CD4-positive, alpha-beta T cell (primary cell): ENCODE measurements around the gene ERVK3-1. TPM values are rescaled to one million over a fixed set of nuclear protein-coding genes. Genes with fewer than 3 reads are reported as not detected.

ENCODE experiments used
- ATAC-seq: fragments of 200-7000 bp; cut with Tn5 transposase; one replicate; pipeline ENCODE4 v1.10.0; 2022; ENCODE audit warnings: mild to moderate bottlenecking; ENCODE audit not compliant: poor library complexity
- CTCF ChIA-PET: fragments of 350-600 bp; sonication (Branson Sonifier 250); formaldehyde crosslinking; loops from one replicate; lab custom pipeline; 2021; ENCODE audit warnings: antibody characterized with exemption, inconsistent platforms; lab: Charles Lee
- POLR2A ChIA-PET: fragments of 350-600 bp; sonication (Branson Sonifier 250); formaldehyde crosslinking; loops from one replicate; lab custom pipeline; 2021; ENCODE audit warnings: antibody characterized with exemption, inconsistent platforms; lab: Charles Lee
- DNase-seq, 14 experiments: peaks; one replicate each; pipeline ENCODE4 v3.0.0-alpha.2; 2013 to 2020; ENCODE audit warnings: mixed read lengths in 2 of 14
- H3K27ac ChIP-seq, 2 donors: one replicate each; pipeline versions ENCODE4 v1.5.1 to v1.7.0; 2013; ENCODE audit warnings: low read length in 2 of 2, low read depth in 1 of 2, mild to moderate bottlenecking in 1 of 2
- H3K27me3 ChIP-seq, 2 experiments: 1 replicate in 1 of 2; 2 replicates in 1 of 2; pipeline versions ENCODE4 v1.6.1 to v1.7.0; 2013; ENCODE audit warnings: low read length in 2 of 2, control low read depth in 1 of 2, mild to moderate bottlenecking in 1 of 2, moderate library complexity in 1 of 2; ENCODE audit not compliant: insufficient read depth in 2 of 2, control insufficient read depth in 1 of 2
- H3K36me3 ChIP-seq: one replicate; pipeline ENCODE4 v1.6.1; 2013; ENCODE audit warnings: low read length, control low read depth; ENCODE audit not compliant: insufficient read depth
- H3K4me1 ChIP-seq: one replicate; pipeline ENCODE4 v1.6.1; 2013; ENCODE audit warnings: low read length, control low read depth; ENCODE audit not compliant: insufficient read depth
- H3K4me3 ChIP-seq: one replicate; pipeline ENCODE4 v1.5.1; 2013; ENCODE audit warnings: mild to moderate bottlenecking, low read length, moderate library complexity
- H3K9me3 ChIP-seq, 2 experiments: 1 replicate in 1 of 2; 2 replicates in 1 of 2; pipeline versions ENCODE4 v1.6.1 to v1.7.0; 2013; ENCODE audit warnings: low read length in 2 of 2, mild to moderate bottlenecking in 2 of 2, control low read depth in 1 of 2, moderate library complexity in 1 of 2; ENCODE audit not compliant: control insufficient read depth in 1 of 2, insufficient read depth in 1 of 2
- H3K27ac Mint-ChIP-seq: one replicate; pipeline ENCODE4 v1.8.0; 2020; ENCODE audit warnings: mixed read lengths
- H3K27me3 Mint-ChIP-seq: one replicate; pipeline ENCODE4 v1.8.0; 2021; ENCODE audit warnings: mixed read lengths
- H3K36me3 Mint-ChIP-seq: one replicate; pipeline ENCODE4 v1.8.0; 2021; ENCODE audit warnings: low read depth, mixed read lengths
- H3K4me1 Mint-ChIP-seq: one replicate; pipeline ENCODE4 v1.8.0; 2021; ENCODE audit warnings: low read depth, mixed read lengths
- H3K4me3 Mint-ChIP-seq: one replicate; pipeline ENCODE4 v1.8.0; 2020; ENCODE audit warnings: mild to moderate bottlenecking, mixed read lengths
- H3K9me3 Mint-ChIP-seq: one replicate; pipeline ENCODE4 v1.8.0; 2020; ENCODE audit warnings: mixed read lengths
- intact Hi-C, 2 experiments: fragments of 100-400 bp; cut with DNase I in 1 of 2; cut with micrococcal nuclease in 1 of 2; formaldehyde crosslinking; loops; one replicate each; pipeline versions ENCODE4 v1.15.1 to v1.9.0; 2023 to 2025; cut with DNase I, micrococcal nuclease
- microRNA-seq: library from miRNA; unstranded; fragments of <30 nt; microRNA quantifications from one replicate; pipeline ENCODE4 v1.2.0, GENCODE V29; 2021; ENCODE audit warnings: borderline microRNAs expressed, borderline replicate concordance
- total RNA-seq, 174 experiments: library from RNA in 2 of 174; stranded (reverse) in 2 of 174; gene quantifications; one replicate each; pipeline ENCODE4 v1.2.3 and lab custom pipeline; 2021 to 2026
- TF ChIP-seq, protein P1 (sequence below): fragments of 200-600 bp; IDR thresholded peaks from one replicate; pipeline ENCODE4 v1.8.0; 2022; ENCODE audit warnings: antibody characterized with exemption, mild to moderate bottlenecking

Gene ERVK3-1
- total RNA-seq, 2 experiments from 2014 or later, result 150 to 153 TPM

DNA sequence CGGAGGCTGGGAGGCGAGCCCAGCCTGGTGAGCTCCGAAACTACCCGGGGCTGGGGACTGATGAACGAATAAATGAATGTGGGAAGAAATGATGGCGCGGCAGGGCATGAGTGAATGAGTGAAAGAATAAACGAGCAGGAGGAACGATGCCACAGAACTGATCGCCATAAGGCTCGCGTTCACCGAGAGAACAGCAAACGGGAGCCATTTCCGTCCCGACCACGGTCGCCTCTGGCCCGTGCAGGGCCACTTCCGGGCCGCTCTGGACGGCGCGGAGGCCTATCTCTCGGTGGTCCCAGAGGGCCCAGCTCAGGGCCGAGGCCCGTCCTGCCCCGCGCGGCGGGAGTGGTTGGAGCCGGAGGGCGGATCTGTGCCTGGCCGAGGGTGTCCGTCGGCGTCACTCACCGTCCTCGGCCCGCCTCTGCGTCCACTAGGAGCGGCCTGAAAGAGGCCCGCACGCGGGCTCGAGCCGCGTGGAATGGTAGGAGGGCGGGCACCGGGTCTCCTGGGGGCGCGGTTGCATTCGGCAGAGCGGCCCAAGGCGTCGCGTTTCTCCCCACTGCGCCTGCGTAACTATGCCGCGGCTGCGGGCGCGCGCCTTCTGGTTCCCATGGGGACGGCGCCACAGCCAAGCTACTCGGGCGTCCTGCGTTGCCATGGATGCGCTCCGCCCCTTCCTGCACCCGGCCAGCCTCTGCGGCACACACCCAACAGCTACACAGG is 57.3 kb downstream of the ERVK3-1 start, which contains the start of gene ZNF497:
Gene ZNF497, minus strand, starts transcription at position 480 of the 723 bp plus-strand sequence. CDS start 5,116 bp downstream, outside the sequence.
- peak; percentile 92 to 99 (median 97) for DNase-seq
- Histone ChIP-seq H3K27ac (peak within 1 kb of the TSS; percentile 58 to 69), H3K4me1 (peaks cover 22% of the 10 kb centered on the region), H3K9me3 (no peaks in the 10 kb centered on the region), H3K27me3 (no peaks in the 10 kb centered on the region), H3K4me3 (peak within 1 kb of the TSS; percentile 84), H3K36me3 (no peaks in the 10 kb centered on the region)
- ATAC-seq, result peak; percentile 90
- CTCF ChIA-PET, result interaction anchor here (1.0 to 1.6 kb wide), 5 partner anchors 15 to 219 kb away, joined by 3 to 6 read pairs (median 4); partner anchors contain the start of genes ZBTB45 and ZNF544
- intact Hi-C loops, result loop anchor here (1.0 to 2.0 kb wide), 5 partner anchors 19 to 58 kb away; partner anchors contain the start of genes ERVK3-1 (in 2 of the 2), ZNF837 (in 1 of the 2) and ZSCAN22 (in 1 of the 2)
- TF ChIP-seq, protein P1, sequence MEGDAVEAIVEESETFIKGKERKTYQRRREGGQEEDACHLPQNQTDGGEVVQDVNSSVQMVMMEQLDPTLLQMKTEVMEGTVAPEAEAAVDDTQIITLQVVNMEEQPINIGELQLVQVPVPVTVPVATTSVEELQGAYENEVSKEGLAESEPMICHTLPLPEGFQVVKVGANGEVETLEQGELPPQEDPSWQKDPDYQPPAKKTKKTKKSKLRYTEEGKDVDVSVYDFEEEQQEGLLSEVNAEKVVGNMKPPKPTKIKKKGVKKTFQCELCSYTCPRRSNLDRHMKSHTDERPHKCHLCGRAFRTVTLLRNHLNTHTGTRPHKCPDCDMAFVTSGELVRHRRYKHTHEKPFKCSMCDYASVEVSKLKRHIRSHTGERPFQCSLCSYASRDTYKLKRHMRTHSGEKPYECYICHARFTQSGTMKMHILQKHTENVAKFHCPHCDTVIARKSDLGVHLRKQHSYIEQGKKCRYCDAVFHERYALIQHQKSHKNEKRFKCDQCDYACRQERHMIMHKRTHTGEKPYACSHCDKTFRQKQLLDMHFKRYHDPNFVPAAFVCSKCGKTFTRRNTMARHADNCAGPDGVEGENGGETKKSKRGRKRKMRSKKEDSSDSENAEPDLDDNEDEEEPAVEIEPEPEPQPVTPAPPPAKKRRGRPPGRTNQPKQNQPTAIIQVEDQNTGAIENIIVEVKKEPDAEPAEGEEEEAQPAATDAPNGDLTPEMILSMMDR, result no peak
- Mint-ChIP-seq H3K4me1 (peaks cover 12% of the 10 kb centered on the region), H3K36me3 (peaks cover 4% of the 10 kb centered on the region), H3K4me3 (peak within 1 kb of the TSS; percentile 94), H3K27me3 (no peaks in the 10 kb centered on the region), H3K27ac (peak within 1 kb of the TSS; percentile 84), H3K9me3 (no peaks in the 10 kb centered on the region)
- POLR2A ChIA-PET, result interaction anchor here (0.7 to 2.5 kb wide), 23 partner anchors 8 to 1000 kb away, joined by 3 to 21 read pairs (median 5); partner anchors contain the start of genes CHMP2A, ERVK3-1, RPS5 and TRIM28

DNA sequence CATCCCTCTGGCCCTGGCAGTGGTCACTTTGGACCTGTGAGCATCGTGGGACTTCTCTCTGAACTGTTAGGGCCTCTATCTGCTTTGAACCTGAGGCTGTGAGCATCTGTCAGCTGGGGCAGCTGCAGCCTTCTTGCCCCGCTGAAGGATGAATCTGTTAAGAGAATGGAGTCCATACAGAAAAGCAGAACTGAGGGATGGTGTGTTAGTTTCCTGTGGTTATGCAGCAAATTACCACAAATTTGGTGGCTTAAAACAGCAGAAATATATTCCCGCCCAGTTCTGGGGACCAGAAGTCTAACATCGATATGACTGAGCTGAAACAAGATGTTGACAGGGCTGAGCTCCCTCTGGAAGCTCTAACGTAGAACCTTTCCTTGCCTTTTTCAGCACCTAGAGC is 59.0 kb downstream of the ERVK3-1 start:
- ChIA-PET POLR2A (interaction anchor here (1.1 to 2.5 kb wide), 3 partner anchors 38 to 199 kb away, joined by 4 to 16 read pairs (median 8); partner anchors contain the start of genes ZNF132 and ZSCAN22), CTCF (interaction anchor here (0.7 kb wide), 1 partner anchor 209 kb away, joined by 3 read pairs; no protein-coding TSS in a partner anchor)
- no peaks in the 10 kb centered on the region for H3K9me3 Mint-ChIP-seq

More for the DNA sequence above, 59.0 kb downstream of the ERVK3-1 start:
- ATAC-seq, result no peak
- Mint-ChIP-seq H3K27ac (no peak overlapping the region), H3K4me3 (no peak overlapping the region), H3K4me1 (peaks cover 12% of the 10 kb centered on the region), H3K27me3 (no peaks in the 10 kb centered on the region), H3K36me3 (peaks cover 4% of the 10 kb centered on the region)
- H3K4me3 ChIP-seq, result no peak overlapping the region
- no peaks in the 10 kb centered on the region for H3K9me3 ChIP-seq
- TF ChIP-seq, protein P1, result no peak
- peaks cover 16% of the 10 kb centered on the region for H3K4me1 ChIP-seq
- intact Hi-C loops, result no loop called here
- no peaks in the 10 kb centered on the region for H3K36me3 ChIP-seq
- H3K27me3 ChIP-seq, result no peaks in the 10 kb centered on the region
- DNase-seq, result peak in 1 of 14 experiments; percentile 15
- H3K27ac ChIP-seq, result no peak overlapping the region

Small RNA genes lying within 50 kb of the gene (microRNA-seq; reads per million reads assigned to microRNA genes)
- not detected for gene MIR6806

Other genes starting within 250 kb of the ERVK3-1 start
- 1 to 10 TPM; 1.2 to 1.4 TPM for gene ZNF135, start 246.1 kb upstream of the ERVK3-1 start, total RNA-seq
- 10 to 100 TPM; 57.1 to 58.8 TPM for gene ZSCAN18, start 207.1 kb upstream of the ERVK3-1 start, total RNA-seq
- gene ZNF329, start 154.6 kb upstream of the ERVK3-1 start, total RNA-seq, result 10 to 100 TPM; 15.0 to 16.9 TPM
- 10 to 100 TPM; 51.0 to 51.4 TPM for gene ZNF274, start 122.3 kb upstream of the ERVK3-1 start, total RNA-seq
- 1 to 10 TPM; 6.3 to 7.2 TPM for gene ZNF544, start 76.5 kb upstream of the ERVK3-1 start, total RNA-seq
- 1 to 10 TPM; 9.5 to 9.6 TPM for gene ZNF8, start 26.4 kb upstream of the ERVK3-1 start, total RNA-seq
- under 1 TPM; 0.77 to 0.81 TPM for gene ZSCAN22, start 21.6 kb downstream of the ERVK3-1 start, total RNA-seq
- gene A1BG, start 48.1 kb downstream of the ERVK3-1 start, total RNA-seq, result 1 to 10 TPM; 7.6 to 8.4 TPM
- under 1 TPM; 0.28 to 0.55 TPM for gene ZNF497, start 57.4 kb downstream of the ERVK3-1 start, total RNA-seq
- 1 to 10 TPM in 1 of 2 experiments, under 1 TPM in 1; 0.71 to 1.0 TPM for gene ZNF837, start 75.7 kb downstream of the ERVK3-1 start, total RNA-seq
- gene RPS5, start 81.9 kb downstream of the ERVK3-1 start, total RNA-seq, result 1,000 to 10,000 TPM; 1,619 to 1,646 TPM
- under 1 TPM in 1 of 2 experiments, not detected in 1; 0.55 TPM for gene RNF225, start 90.3 kb downstream of the ERVK3-1 start, total RNA-seq
- 1 to 10 TPM; 1.7 to 1.8 TPM for gene ZNF584, start 103.3 kb downstream of the ERVK3-1 start, total RNA-seq
- gene ZNF132, start 134.8 kb downstream of the ERVK3-1 start, total RNA-seq, result 1 to 10 TPM; 1.0 to 1.4 TPM
- 1 to 10 TPM; 6.3 to 7.6 TPM for gene ZNF324B, start 146.2 kb downstream of the ERVK3-1 start, total RNA-seq
- gene ZNF324, start 161.7 kb downstream of the ERVK3-1 start, total RNA-seq, result 10 to 100 TPM; 24.3 to 25.2 TPM
- gene ZNF446, start 171.0 kb downstream of the ERVK3-1 start, total RNA-seq, result 10 to 100 TPM; 13.6 to 14.6 TPM
- 1 to 10 TPM; 3.5 to 4.8 TPM for gene SLC27A5, start 206.6 kb downstream of the ERVK3-1 start, total RNA-seq
- gene ZBTB45, start 214.4 kb downstream of the ERVK3-1 start, total RNA-seq, result 1 to 10 TPM; 5.7 to 6.3 TPM
- 100 to 1,000 TPM; 549 to 553 TPM for gene TRIM28, start 238.7 kb downstream of the ERVK3-1 start, total RNA-seq
- gene CHMP2A, start 249.7 kb downstream of the ERVK3-1 start, total RNA-seq, result 10 to 100 TPM; 60.5 to 62.4 TPM